GM18873 (cell line): Measurements from ENCODE around the gene CGB5.
"Not testable (repeated sequence)": the region's sequence is repeated elsewhere in the genome, so short reads cannot be mapped to it uniquely, and the experiment has no call there.

Source experiments
- ATAC-seq: cut with Tn5 transposase; IDR thresholded peaks from one replicate; pipeline ENCODE4 v1.9.1; 2021; ENCODE audit warnings: mild to moderate bottlenecking, moderate library complexity, moderate number of reproducible peaks; ENCODE audit not compliant: unreplicated experiment, low FRiP score

CGB5 gene

GRCh38 chr19:49043548-49043947 lies at the start of gene CGB5:
Gene CGB5 (plus strand): TSS chr19:49043848. CDS start chr19:49044210, 362 bp downstream.
- not testable (repeated sequence) for ATAC-seq

- ATAC-seq, result no peak
Observed at GRCh38 chr19:48994035-48994386, 49.6 kb upstream of the CGB5 start.

GRCh38 chr19:48997972-48998371 lies 45.7 kb upstream of the CGB5 start:
- ATAC-seq, result no peak

- ATAC-seq, result peak; percentile 49
Observed at GRCh38 chr19:48999481-49000325, 43.9 kb upstream of the CGB5 start.

GRCh38 chr19:49004133-49004532 lies 39.5 kb upstream of the CGB5 start:
- ATAC-seq, result no peak

GRCh38 chr19:49004964-49005614 lies 38.6 kb upstream of the CGB5 start:
- ATAC-seq, result no peak

GRCh38 chr19:49006905-49007304 lies 36.7 kb upstream of the CGB5 start:
- ATAC-seq, result no peak

- ATAC-seq, result no peak
Observed at GRCh38 chr19:49009828-49010227, 33.8 kb upstream of the CGB5 start.

- ATAC-seq, result no peak
Observed at GRCh38 chr19:49010453-49010852, 33.2 kb upstream of the CGB5 start.

- ATAC-seq, result no peak
Observed at GRCh38 chr19:49011194-49011593, 32.5 kb upstream of the CGB5 start.

GRCh38 chr19:49014123-49014869 lies 29.4 kb upstream of the CGB5 start:
- ATAC-seq, result no peak

- no peak for ATAC-seq
Observed at GRCh38 chr19:49014870-49015255, 28.8 kb upstream of the CGB5 start.

GRCh38 chr19:49016067-49016839 lies 27.4 kb upstream of the CGB5 start:
- ATAC-seq, result no peak

- no peak for ATAC-seq
Observed at GRCh38 chr19:49017041-49017665, 26.5 kb upstream of the CGB5 start, which contains the start of gene LHB. Gene LHB (minus strand): TSS chr19:49017091. CDS start chr19:49017081, 10 bp downstream.

- ATAC-seq, result no peak
Observed at GRCh38 chr19:49017666-49018351, 25.8 kb upstream of the CGB5 start.

- not testable (repeated sequence) for ATAC-seq
Observed at GRCh38 chr19:49018388-49019241, 25.0 kb upstream of the CGB5 start.

- no peak for ATAC-seq
Observed at GRCh38 chr19:49019242-49019932, 24.3 kb upstream of the CGB5 start.

GRCh38 chr19:49020342-49020741 lies 23.3 kb upstream of the CGB5 start:
- no peak for ATAC-seq
